ENCODE results near the gene MVB12B.

GRCh38 chr9:126383406-126384046 lies 56.9 kb downstream of the MVB12B start:
- no peak for TF ChIP-seq CTCF (conservative IDR thresholded peaks at IDR 0.05; ENCODE audit: low read length)
- TF ChIP-seq EZH2phosphoT487 (IDR thresholded peaks at IDR 0.05; ENCODE audit: borderline replicate concordance), result no peak

Data from Loucy (cell line).